ENCODE data around the gene ADGRF1.
A peak's percentile ranks its signal among the peaks of the same experiment; 100 is the strongest.
"Not testable (repeated sequence)": the region's sequence is repeated elsewhere in the genome, so short reads cannot be mapped to it uniquely, and the experiment has no call there.

ADGRF1 gene

GRCh38 chr6:47061309-47062300, 19.5 kb upstream of the ADGRF1 start:
- DNase-seq = no peak

- DNase-seq = no peak
These were observed 17.2 kb upstream of the ADGRF1 start for GRCh38 chr6:47059216-47059885.

GRCh38 chr6:47057830-47058540, 15.9 kb upstream of the ADGRF1 start:
- DNase-seq = no peak

GRCh38 chr6:47056832-47057231, 14.7 kb upstream of the ADGRF1 start:
- no peak for DNase-seq

- DNase-seq = not testable (repeated sequence)
These were observed 12.2 kb upstream of the ADGRF1 start for GRCh38 chr6:47054302-47054701.

GRCh38 chr6:47048638-47049037, 6.5 kb upstream of the ADGRF1 start:
- no peak for DNase-seq

- DNase-seq = peak; percentile 52
These were observed 5.6 kb upstream of the ADGRF1 start for GRCh38 chr6:47047479-47048407.

GRCh38 chr6:47047097-47047478, 5.0 kb upstream of the ADGRF1 start:
- no peak for DNase-seq

- no peak for DNase-seq
These were observed 2.3 kb upstream of the ADGRF1 start for GRCh38 chr6:47044397-47044796.

- DNase-seq = no peak
These were observed 1.2 kb upstream of the ADGRF1 start for GRCh38 chr6:47043286-47043685.

GRCh38 chr6:47041741-47042140, 391 bp downstream of the ADGRF1 start:
- no peak for DNase-seq

- peak; percentile 93 for DNase-seq
These were observed 7.2 kb downstream of the ADGRF1 start for GRCh38 chr6:47034926-47035325.

- no peak for DNase-seq
These were observed 7.7 kb downstream of the ADGRF1 start for GRCh38 chr6:47034421-47034820.

- DNase-seq = no peak
These were observed 9.0 kb downstream of the ADGRF1 start for GRCh38 chr6:47032974-47033765.

GRCh38 chr6:47031656-47032055, 10.5 kb downstream of the ADGRF1 start:
- no peak for DNase-seq

- no peak for DNase-seq
These were observed 12.1 kb downstream of the ADGRF1 start for GRCh38 chr6:47029865-47030561.

- DNase-seq = no peak
These were observed 13.2 kb downstream of the ADGRF1 start for GRCh38 chr6:47028835-47029360.

- DNase-seq = no peak
These were observed 14.8 kb downstream of the ADGRF1 start for GRCh38 chr6:47027315-47027714.

GRCh38 chr6:47026679-47027078, 15.5 kb downstream of the ADGRF1 start:
- DNase-seq = no peak

GRCh38 chr6:47023573-47023972, 18.6 kb downstream of the ADGRF1 start:
- no peak for DNase-seq

GRCh38 chr6:47022191-47022590, 19.9 kb downstream of the ADGRF1 start:
- no peak for DNase-seq
